HG03135 (cell line): ENCODE results near the gene PBX3.
"Not testable (repeated sequence)": the region's sequence is repeated elsewhere in the genome, so short reads cannot be mapped to it uniquely, and the experiment has no call there.

Experiments
- ATAC-seq: cut with Tn5 transposase; IDR thresholded peaks from one replicate; pipeline ENCODE4 v1.9.1; 2021; ENCODE audit warnings: mild to moderate bottlenecking, moderate library complexity; ENCODE audit not compliant: unreplicated experiment

PBX3 gene

GRCh38 chr9:125774106-125774505 lies 26.9 kb downstream of the PBX3 start:
- no peak for ATAC-seq

GRCh38 chr9:125776789-125777188 lies 29.6 kb downstream of the PBX3 start:
- not testable (repeated sequence) for ATAC-seq

- ATAC-seq: not testable (repeated sequence)
Observed at GRCh38 chr9:125778538-125779219, 31.5 kb downstream of the PBX3 start.

GRCh38 chr9:125779220-125779565 lies 32.0 kb downstream of the PBX3 start:
- ATAC-seq: not testable (repeated sequence)

DNA sequence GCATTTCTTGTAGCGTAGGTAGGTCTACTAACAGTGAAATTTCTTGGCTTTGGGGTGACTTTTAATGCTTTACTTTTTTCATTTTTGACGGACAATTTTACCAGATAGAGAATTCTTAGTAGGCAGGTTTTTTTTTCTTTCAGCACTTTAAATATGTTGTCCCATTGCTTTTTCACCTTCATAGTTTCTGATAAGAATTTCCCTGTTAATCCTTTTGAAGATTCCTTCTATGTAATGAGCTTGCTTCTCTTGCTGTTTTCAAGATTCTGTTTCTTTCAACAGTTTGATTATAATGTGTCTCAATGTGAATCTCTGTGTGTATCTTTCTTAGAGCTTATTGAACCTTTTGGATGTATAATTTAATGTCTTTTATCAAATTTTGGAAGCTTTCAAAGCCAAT lies 35.5 kb downstream of the PBX3 start:
- no peak for ATAC-seq

GRCh38 chr9:125784286-125785049 lies 37.3 kb downstream of the PBX3 start:
- no peak for ATAC-seq

DNA sequence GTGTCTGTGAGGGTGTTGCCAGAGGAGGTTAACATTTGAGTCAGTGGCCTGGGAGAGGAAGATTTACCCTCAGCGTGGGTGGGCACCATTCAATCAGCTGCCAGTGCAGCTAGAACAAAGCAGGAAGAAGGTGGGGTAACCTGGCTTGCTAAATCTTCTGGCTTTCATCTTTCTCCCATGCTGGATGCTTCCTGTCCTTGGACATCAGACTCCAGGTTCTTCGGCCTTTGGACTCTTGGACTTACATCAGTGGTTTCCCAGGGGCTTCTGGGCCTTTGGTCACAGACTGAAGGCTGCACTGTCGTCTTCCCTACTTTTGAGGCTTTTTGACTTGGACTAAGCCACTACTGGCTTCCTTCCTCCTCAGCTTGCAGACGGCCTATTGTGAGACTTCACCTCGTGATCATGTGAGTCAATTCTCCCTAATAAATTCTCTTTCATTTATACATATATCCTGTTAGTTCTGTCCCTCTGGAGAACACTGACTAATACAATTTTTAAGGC lies 38.1 kb downstream of the PBX3 start:
- ATAC-seq: no peak

GRCh38 chr9:125787715-125788114 lies 40.5 kb downstream of the PBX3 start:
- ATAC-seq: no peak

GRCh38 chr9:125789196-125789595 lies 42.0 kb downstream of the PBX3 start:
- no peak for ATAC-seq

- ATAC-seq: no peak
Observed at GRCh38 chr9:125794708-125795107, 47.5 kb downstream of the PBX3 start.

- no peak for ATAC-seq
Observed at GRCh38 chr9:125795970-125796596, 48.9 kb downstream of the PBX3 start.

- no peak for ATAC-seq
Observed at GRCh38 chr9:125797930-125798329, 50.8 kb downstream of the PBX3 start.

- no peak for ATAC-seq
Observed at GRCh38 chr9:125803526-125803925, 56.4 kb downstream of the PBX3 start.

DNA sequence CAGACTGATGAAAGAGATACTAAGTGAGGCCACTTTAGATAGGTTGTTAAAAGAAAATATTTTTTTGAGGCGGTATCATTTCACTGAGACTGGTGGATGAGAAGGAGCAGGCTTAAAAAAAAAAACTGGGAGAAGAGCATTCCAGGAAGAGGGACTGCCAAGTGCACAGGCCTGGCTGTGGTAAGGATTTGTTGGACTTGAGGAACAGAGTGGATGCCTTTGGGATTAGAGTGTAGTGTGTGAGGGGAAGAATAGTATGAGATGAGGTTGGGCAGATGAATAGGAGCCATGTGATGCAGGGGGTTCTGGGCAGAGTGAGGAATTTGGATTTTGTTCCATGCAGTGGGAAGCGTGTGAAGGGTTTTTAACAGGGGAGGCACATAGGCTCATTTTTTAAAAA lies 57.9 kb downstream of the PBX3 start:
- no peak for ATAC-seq

GRCh38 chr9:125805586-125805985 lies 58.4 kb downstream of the PBX3 start:
- ATAC-seq: no peak

- ATAC-seq: no peak
Observed at GRCh38 chr9:125807079-125807478, 59.9 kb downstream of the PBX3 start.

DNA sequence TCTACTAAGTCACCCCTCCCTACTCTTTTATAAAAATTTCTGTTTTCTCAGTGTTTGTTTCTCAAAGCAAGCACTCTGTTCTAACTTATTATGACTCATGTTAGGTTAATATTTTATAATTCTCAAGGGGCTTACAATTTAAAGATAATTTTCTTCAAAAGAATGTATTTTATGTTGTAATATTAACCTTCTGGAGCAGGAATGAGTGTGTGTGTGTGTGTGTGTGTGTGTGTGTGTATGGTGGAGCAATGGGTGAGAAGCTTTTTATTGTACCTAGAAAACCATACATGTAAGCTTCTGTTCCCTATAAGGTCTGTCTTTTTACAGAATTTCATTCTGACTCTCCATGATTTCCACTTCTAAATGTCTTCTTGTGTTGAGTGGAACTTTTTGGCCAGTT lies 63.0 kb downstream of the PBX3 start:
- no peak for ATAC-seq

DNA sequence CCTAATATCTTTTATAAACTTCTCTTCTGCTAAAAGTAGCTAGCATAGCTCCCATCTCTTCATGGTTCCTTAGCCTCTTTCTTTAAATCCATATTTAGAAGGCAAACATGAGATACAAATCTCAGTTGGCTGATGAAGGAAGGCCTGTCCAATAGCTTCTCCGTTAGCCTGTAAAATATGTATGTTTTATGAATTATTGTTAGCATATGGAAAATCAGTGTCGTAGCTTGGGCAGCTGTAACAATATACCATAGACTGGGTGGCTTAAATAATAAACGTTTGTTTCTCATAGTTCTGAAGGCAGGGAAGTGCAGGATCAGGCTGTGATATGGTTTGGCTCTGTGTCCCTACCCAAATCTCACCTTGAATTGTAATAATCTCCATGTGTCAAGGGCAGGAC lies 63.8 kb downstream of the PBX3 start:
- ATAC-seq: no peak

DNA sequence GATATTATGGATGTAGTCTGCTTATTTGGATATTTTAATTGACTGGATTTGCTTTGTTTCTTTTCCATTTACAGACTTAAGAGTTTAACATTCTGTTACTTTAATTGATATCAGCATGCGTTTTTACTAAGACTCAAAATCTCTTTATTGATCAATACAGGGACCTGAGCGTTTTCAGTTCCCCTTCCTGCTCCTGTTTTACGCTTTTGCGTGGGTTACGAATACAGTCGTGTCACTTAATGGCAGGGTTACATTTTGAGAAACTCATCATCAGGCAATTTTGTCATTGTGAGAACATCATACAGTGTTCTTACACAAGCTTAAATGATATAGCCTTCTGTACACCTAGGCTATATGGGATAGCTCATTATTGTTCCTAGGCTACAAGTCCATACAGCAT lies 65.2 kb downstream of the PBX3 start:
- no peak for ATAC-seq

DNA sequence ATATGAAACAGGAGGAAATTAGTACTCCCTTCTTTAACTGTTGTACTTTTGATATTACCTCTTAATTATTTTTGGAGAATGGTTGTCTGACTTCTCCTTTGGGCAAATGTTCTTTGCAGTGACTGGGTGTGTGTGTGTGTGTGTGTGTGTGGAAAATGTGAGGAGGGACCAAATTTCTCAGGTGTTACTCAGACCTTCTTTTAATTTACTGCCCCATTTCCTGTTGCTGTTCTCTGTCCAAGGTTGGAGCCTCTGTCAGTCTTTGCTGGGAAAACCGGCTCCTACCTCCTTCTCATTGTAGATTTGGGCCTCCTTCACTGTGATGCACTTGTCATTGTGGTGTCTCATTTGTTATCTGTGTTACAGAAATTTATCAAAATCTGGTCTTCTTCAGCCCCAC lies 68.4 kb downstream of the PBX3 start:
- ATAC-seq: no peak

DNA sequence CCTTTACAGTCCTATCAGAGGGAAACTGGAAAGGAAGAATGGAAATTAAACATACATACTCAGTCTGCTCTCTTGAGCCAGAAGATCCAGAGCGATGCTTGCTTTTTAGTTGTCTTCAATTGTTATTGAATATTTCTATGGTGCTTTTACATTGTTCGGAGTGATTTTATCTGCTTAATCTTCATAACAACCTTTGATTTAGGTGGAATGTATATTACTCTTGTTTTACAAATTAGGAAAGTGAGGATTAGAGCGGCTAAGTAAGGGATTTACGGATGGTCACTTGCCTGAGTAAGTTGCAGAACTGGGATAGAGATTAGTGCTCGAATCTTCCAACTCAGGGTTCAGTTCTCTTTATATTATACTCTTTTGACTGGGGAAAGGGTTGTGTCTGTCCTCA lies 69.1 kb downstream of the PBX3 start:
- ATAC-seq: no peak
